Trophoblast cell (in vitro differentiated cells and primary cell): ENCODE data around the gene CD2AP.
"Not testable (repeated sequence)": the region's sequence is repeated elsewhere in the genome, so short reads cannot be mapped to it uniquely, and the experiment has no call there.

Experiments used
- DNase-seq, 2 donors: peaks; one replicate each; pipeline ENCODE4 v3.0.0-alpha.2; 2016
- H2AFZ ChIP-seq: 2 replicates; pipeline ENCODE4 v1.6.1; 2013; ENCODE audit warnings: low read length, moderate library complexity, mild to moderate bottlenecking; ENCODE audit not compliant: insufficient read depth, poor library complexity
- H2AK5ac ChIP-seq: 2 replicates; pipeline ENCODE4 v1.6.1; 2013; ENCODE audit warnings: mild to moderate bottlenecking, low read length
- H2BK120ac ChIP-seq: 2 replicates; pipeline ENCODE4 v1.6.1; 2013; ENCODE audit warnings: low read length, mild to moderate bottlenecking, moderate library complexity; ENCODE audit not compliant: insufficient read depth, poor library complexity
- H2BK12ac ChIP-seq: 2 replicates; pipeline ENCODE4 v1.6.1; 2013; ENCODE audit warnings: mild to moderate bottlenecking, low read length, moderate library complexity
- H2BK5ac ChIP-seq: 2 replicates; pipeline ENCODE4 v1.6.1; 2013; ENCODE audit warnings: low read length, low read depth, moderate library complexity, mild to moderate bottlenecking; ENCODE audit not compliant: poor library complexity
- H3K14ac ChIP-seq: 2 replicates; pipeline ENCODE4 v1.6.1; 2013; ENCODE audit warnings: mild to moderate bottlenecking, low read length
- H3K18ac ChIP-seq: 2 replicates; pipeline ENCODE4 v1.6.1; 2013; ENCODE audit warnings: mild to moderate bottlenecking, low read length
- H3K23ac ChIP-seq: 2 replicates; pipeline ENCODE4 v1.6.1; 2013; ENCODE audit warnings: low read length
- H3K27ac ChIP-seq: 2 replicates; pipeline ENCODE4 v1.5.1; 2013; ENCODE audit warnings: low read depth, mild to moderate bottlenecking, inconsistent platforms, low read length, moderate library complexity
- H3K27me3 ChIP-seq: 2 replicates; pipeline ENCODE4 v1.6.1; 2013; ENCODE audit warnings: inconsistent platforms, mild to moderate bottlenecking, low read length, moderate library complexity; ENCODE audit not compliant: insufficient read depth
- H3K36me3 ChIP-seq, 2 experiments: 1 replicate in 1 of 2; 2 replicates in 1 of 2; pipeline ENCODE4 v1.6.1; 2013; ENCODE audit warnings: low read length in 2 of 2, mild to moderate bottlenecking in 2 of 2, moderate library complexity in 1 of 2; ENCODE audit not compliant: insufficient read depth in 2 of 2, control insufficient read depth in 1 of 2
- H3K4ac ChIP-seq: 2 replicates; pipeline ENCODE4 v1.6.1; 2013; ENCODE audit warnings: low read depth, mild to moderate bottlenecking, low read length, moderate library complexity
- H3K4me1 ChIP-seq, 2 experiments: 1 replicate in 1 of 2; 2 replicates in 1 of 2; pipeline ENCODE4 v1.6.1; 2013; ENCODE audit warnings: low read length in 2 of 2, mild to moderate bottlenecking in 2 of 2, moderate library complexity in 1 of 2; ENCODE audit not compliant: insufficient read depth in 2 of 2, control insufficient read depth in 1 of 2
- H3K4me2 ChIP-seq: 2 replicates; pipeline ENCODE4 v1.6.1; 2013; ENCODE audit warnings: inconsistent platforms, mild to moderate bottlenecking, low read length, moderate library complexity
- H3K4me3 ChIP-seq: 2 replicates; pipeline ENCODE4 v1.5.1; 2013; ENCODE audit warnings: mild to moderate bottlenecking, low read depth, low read length, inconsistent platforms
- H3K79me1 ChIP-seq: one replicate; pipeline ENCODE4 v1.6.1; 2013; ENCODE audit warnings: low read length
- H3K79me2 ChIP-seq: 2 replicates; pipeline ENCODE4 v1.6.1; 2013; ENCODE audit warnings: low read length, mild to moderate bottlenecking; ENCODE audit not compliant: control insufficient read depth, insufficient read depth, poor library complexity
- H3K9ac ChIP-seq: 2 replicates; pipeline ENCODE4 v1.6.1; 2013; ENCODE audit warnings: mild to moderate bottlenecking, low read length
- H3K9me3 ChIP-seq: 2 replicates; pipeline ENCODE4 v1.6.1; 2013; ENCODE audit warnings: low read depth, mild to moderate bottlenecking, control low read depth, inconsistent platforms, low read length; ENCODE audit not compliant: insufficient read depth
- H4K12ac ChIP-seq: 2 replicates; pipeline ENCODE4 v1.6.1; 2013; ENCODE audit warnings: low read depth, mild to moderate bottlenecking, low read length, moderate library complexity
- H4K8ac ChIP-seq: 2 replicates; pipeline ENCODE4 v1.6.1; 2013; ENCODE audit warnings: low read depth, mild to moderate bottlenecking, low read length, moderate library complexity
- H4K91ac ChIP-seq: one replicate; pipeline ENCODE4 v1.6.1; 2013; ENCODE audit warnings: low read depth, mild to moderate bottlenecking, low read length, moderate library complexity
- WGBS: extraction: QIAGEN DNeasy Blood & Tissue Kit; methylation state at CpG from one replicate; pipeline ENCODE4 v1.1.7; 2013; ENCODE audit warnings: missing lambda C conversion rate; ENCODE audit not compliant: insufficient read length, insufficient coverage; ENCODE audit errors: extremely low coverage; 5-methylcytosine and 5-hydroxymethylcytosine counted together

The CD2AP gene

DNA sequence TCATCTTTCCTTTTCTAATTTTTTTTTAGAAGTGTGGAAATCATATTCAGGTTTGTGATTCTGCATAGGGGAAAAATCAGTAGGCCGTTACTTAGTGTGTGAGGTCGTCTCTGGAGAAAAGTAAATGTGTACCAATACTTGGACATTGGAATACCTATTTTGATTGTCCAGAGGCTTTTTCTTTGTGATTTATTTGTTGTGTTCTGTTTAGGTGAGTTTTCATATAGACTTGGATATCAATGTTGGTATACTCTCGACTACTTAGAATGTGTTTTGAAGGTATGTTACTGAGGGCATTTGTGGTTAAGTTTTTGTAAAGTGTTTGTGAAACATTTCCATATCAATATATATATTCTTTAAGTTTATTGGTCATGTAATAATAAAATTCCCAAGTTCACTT, 2.3 kb downstream of the CD2AP start:
- H2AFZ ChIP-seq = no peak overlapping the region
- WGBS = no CpG with 5 or more reads among the region's 3 CpGs
- no peaks in the 10 kb centered on the region for H3K27me3 ChIP-seq
- H3K14ac ChIP-seq = no peak overlapping the region
- no peak overlapping the region for H3K27ac ChIP-seq
- H2AK5ac ChIP-seq = no peak overlapping the region
- H3K36me3 ChIP-seq = no peaks in the 10 kb centered on the region
- H3K23ac ChIP-seq = no peak overlapping the region
- H3K79me2 ChIP-seq = peaks cover 19% of the 10 kb centered on the region
- no peak overlapping the region for H2BK5ac ChIP-seq
- H3K79me1 ChIP-seq = peaks cover 12% of the 10 kb centered on the region
- no peak overlapping the region for H3K18ac ChIP-seq
- no peak overlapping the region for H2BK120ac ChIP-seq
- no peak overlapping the region for H3K9ac ChIP-seq
- no peak overlapping the region for H4K8ac ChIP-seq
- no peak overlapping the region for H3K4me3 ChIP-seq
- no peak overlapping the region for H4K91ac ChIP-seq
- H2BK12ac ChIP-seq = no peak overlapping the region
- DNase-seq = no peak
- H3K4me1 ChIP-seq = peaks cover 5 to 8% of the 10 kb centered on the region in 2 experiments
- peak overlapping the region; percentile 83 for H3K4ac ChIP-seq
- no peak overlapping the region for H4K12ac ChIP-seq
- no peaks in the 10 kb centered on the region for H3K9me3 ChIP-seq
- H3K4me2 ChIP-seq = no peak overlapping the region

DNA sequence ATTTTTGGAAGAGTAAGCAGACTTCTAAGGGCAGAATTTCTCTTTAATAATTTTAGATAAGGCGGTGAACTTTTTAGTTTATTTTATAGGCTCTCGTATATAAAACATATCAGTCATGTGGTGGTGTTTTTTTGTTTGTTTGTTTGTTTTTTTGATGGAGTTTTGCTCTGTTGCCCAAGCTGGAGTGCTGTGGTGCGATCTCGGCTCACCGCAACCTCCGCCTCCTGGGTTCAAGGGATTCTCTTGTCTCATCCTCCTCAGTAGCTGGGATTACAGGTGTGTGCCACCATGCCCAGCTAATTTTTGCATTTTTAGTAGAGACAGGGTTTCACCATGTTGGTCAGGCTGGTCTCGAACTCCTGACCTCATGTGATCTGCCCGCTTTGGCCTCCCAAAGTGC, 3.6 kb downstream of the CD2AP start:
- not testable (repeated sequence) for H3K4me3 ChIP-seq, DNase-seq, H3K9ac ChIP-seq, H3K36me3 ChIP-seq, H2BK5ac ChIP-seq, H2AFZ ChIP-seq, H4K12ac ChIP-seq, H3K27me3 ChIP-seq, H2BK120ac ChIP-seq, H3K23ac ChIP-seq, H2BK12ac ChIP-seq, H3K4me2 ChIP-seq, H3K9me3 ChIP-seq, H4K8ac ChIP-seq, H2AK5ac ChIP-seq, H3K27ac ChIP-seq, H4K91ac ChIP-seq, H3K18ac ChIP-seq, H3K14ac ChIP-seq, H3K4me1 ChIP-seq
- Histone ChIP-seq H3K79me1 (peaks cover 12% of the 10 kb centered on the region), H3K4ac (peak overlapping the region; percentile 86), H3K79me2 (peaks cover 19% of the 10 kb centered on the region)
- WGBS = no CpG with 5 or more reads among the region's 8 CpGs

DNA sequence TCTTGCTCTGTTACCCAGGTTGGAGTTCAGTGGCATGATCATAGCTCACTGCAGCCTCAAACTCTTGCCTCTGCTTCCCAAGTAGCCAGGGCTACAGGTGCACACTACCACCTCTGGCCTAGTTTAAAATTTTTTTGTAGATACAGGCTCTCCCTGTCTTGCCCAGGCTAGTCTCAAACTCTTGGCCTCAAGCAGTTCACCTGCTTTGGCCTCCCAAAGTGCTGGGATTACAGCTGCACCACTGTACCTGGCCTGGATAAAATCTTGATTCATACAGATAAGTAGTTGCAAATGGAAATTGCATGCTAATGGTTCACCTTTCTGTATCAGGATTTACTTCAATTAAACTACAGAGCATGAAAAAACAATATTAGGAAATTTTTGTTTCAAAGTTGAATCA, 4.2 kb downstream of the CD2AP start:
- no peak overlapping the region for H2AFZ ChIP-seq
- H3K4ac ChIP-seq = peak overlapping the region; percentile 86
- H3K4me1 ChIP-seq = peaks cover 5 to 6% of the 10 kb centered on the region in 2 experiments
- H3K4me3 ChIP-seq = no peak overlapping the region
- no peak overlapping the region for H3K23ac ChIP-seq
- H3K9me3 ChIP-seq = no peaks in the 10 kb centered on the region
- DNase-seq = peak; percentile 55 to 78
- no peak overlapping the region for H2BK12ac ChIP-seq
- H3K9ac ChIP-seq = no peak overlapping the region
- no peak overlapping the region for H2BK5ac ChIP-seq
- H3K18ac ChIP-seq = no peak overlapping the region
- no peak overlapping the region for H2BK120ac ChIP-seq
- H4K8ac ChIP-seq = no peak overlapping the region
- peaks cover 12% of the 10 kb centered on the region for H3K79me1 ChIP-seq
- no peaks in the 10 kb centered on the region for H3K27me3 ChIP-seq
- no peaks in the 10 kb centered on the region for H3K36me3 ChIP-seq
- no peak overlapping the region for H3K14ac ChIP-seq
- no peak overlapping the region for H4K91ac ChIP-seq
- H4K12ac ChIP-seq = no peak overlapping the region
- H3K27ac ChIP-seq = no peak overlapping the region
- H3K79me2 ChIP-seq = peaks cover 19% of the 10 kb centered on the region
- no peak overlapping the region for H2AK5ac ChIP-seq
- no peak overlapping the region for H3K4me2 ChIP-seq

DNA sequence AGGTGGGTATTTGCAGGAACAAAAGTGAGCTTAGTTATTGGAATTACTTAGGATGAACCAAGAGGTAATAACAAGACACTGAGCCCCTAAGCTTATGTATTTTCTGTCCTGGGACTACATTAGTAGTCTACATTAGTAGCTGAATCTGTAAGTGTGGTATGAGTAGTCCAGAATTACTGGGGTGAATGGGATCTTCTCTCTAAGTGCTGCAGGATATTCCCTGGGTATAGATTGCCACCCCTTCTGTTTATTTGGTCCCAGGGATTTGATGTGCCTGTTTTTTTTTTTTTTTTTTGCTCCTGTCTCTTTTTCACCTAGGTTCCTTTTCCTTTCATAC, 5.9 kb downstream of the CD2AP start:
- Histone ChIP-seq H2BK120ac (no peak overlapping the region), H4K8ac (no peak overlapping the region), H3K9ac (no peak overlapping the region), H3K79me2 (peaks cover 7% of the 10 kb centered on the region), H3K18ac (no peak overlapping the region), H2AK5ac (no peak overlapping the region), H4K12ac (no peak overlapping the region), H3K9me3 (no peaks in the 10 kb centered on the region), H2BK5ac (no peak overlapping the region), H2BK12ac (no peak overlapping the region), H3K79me1 (no peaks in the 10 kb centered on the region), H2AFZ (no peak overlapping the region), H3K23ac (no peak overlapping the region), H3K4me2 (no peak overlapping the region), H3K4me3 (no peak overlapping the region), H3K36me3 (no peaks in the 10 kb centered on the region), H4K91ac (no peak overlapping the region), H3K27me3 (no peaks in the 10 kb centered on the region), H3K4me1 (peaks cover 5 to 6% of the 10 kb centered on the region in 2 experiments), H3K4ac (peak overlapping the region; percentile 99), H3K14ac (no peak overlapping the region), H3K27ac (no peak overlapping the region)
- no peak for DNase-seq
